CD4-positive, alpha-beta memory T cell (primary cell): ENCODE measurements around the gene NET1. TPM values are rescaled to one million over a fixed set of nuclear protein-coding genes. Genes with fewer than 3 reads are reported as not detected.

Source experiments
- CTCF ChIA-PET: fragments of 350-600 bp; sonication (Branson Sonifier 250); formaldehyde crosslinking; loops from one replicate; lab custom pipeline; 2021; ENCODE audit warnings: inconsistent platforms; ENCODE audit not compliant: partially characterized antibody; lab: Charles Lee
- POLR2A ChIA-PET: fragments of 350-600 bp; sonication (Branson Sonifier 250); formaldehyde crosslinking; loops from one replicate; lab custom pipeline; 2021; ENCODE audit not compliant: partially characterized antibody; lab: Charles Lee
- DNase-seq, 5 donors: peaks; one replicate each; pipeline versions ENCODE4 v3.0.0 to v3.0.0-alpha.2; 2020 to 2022; ENCODE audit warnings: mixed read lengths in 1 of 5
- H3K27ac ChIP-seq: one replicate; pipeline ENCODE4 v1.7.0; 2013; ENCODE audit warnings: low read depth, low read length
- H3K27me3 ChIP-seq: 2 replicates; pipeline ENCODE4 v1.7.0; 2013; ENCODE audit warnings: mild to moderate bottlenecking, low read length, moderate library complexity; ENCODE audit not compliant: insufficient read depth
- H3K36me3 ChIP-seq: 2 replicates; pipeline ENCODE4 v1.7.0; 2013; ENCODE audit warnings: mild to moderate bottlenecking, low read length, moderate library complexity; ENCODE audit not compliant: insufficient read depth
- H3K4me1 ChIP-seq: 2 replicates; pipeline ENCODE4 v1.7.0; 2013; ENCODE audit warnings: mild to moderate bottlenecking, low read length, moderate library complexity; ENCODE audit not compliant: insufficient read depth
- H3K4me3 ChIP-seq, 2 donors: one replicate each; pipeline ENCODE4 v1.7.0; 2013; ENCODE audit warnings: low read length in 2 of 2, mild to moderate bottlenecking in 1 of 2
- H3K9me3 ChIP-seq, 2 donors: one replicate each; pipeline ENCODE4 v1.7.0; 2013; ENCODE audit warnings: low read length in 2 of 2, control low read depth in 1 of 2; ENCODE audit not compliant: control insufficient read depth in 1 of 2
- H3K27ac Mint-ChIP-seq, 7 donors: one replicate each; pipeline ENCODE4 v1.8.0; 2020 to 2021; ENCODE audit warnings: mixed read lengths in 7 of 7, mild to moderate bottlenecking in 6 of 7, inconsistent platforms in 3 of 7, moderate library complexity in 3 of 7
- H3K27me3 Mint-ChIP-seq, 2 donors: one replicate each; pipeline ENCODE4 v1.8.0; 2020 to 2021; ENCODE audit warnings: mixed read lengths in 2 of 2
- H3K36me3 Mint-ChIP-seq, 2 donors: one replicate each; pipeline ENCODE4 v1.8.0; 2020 to 2021; ENCODE audit warnings: mixed read lengths in 2 of 2, inconsistent platforms in 1 of 2, mild to moderate bottlenecking in 1 of 2
- H3K4me1 Mint-ChIP-seq, 4 donors: one replicate each; pipeline ENCODE4 v1.8.0; 2020 to 2021; ENCODE audit warnings: mixed read lengths in 4 of 4, mild to moderate bottlenecking in 1 of 4
- H3K4me3 Mint-ChIP-seq, 8 donors: one replicate each; pipeline ENCODE4 v1.8.0; 2020 to 2021; ENCODE audit warnings: mixed read lengths in 8 of 8, mild to moderate bottlenecking in 7 of 8, moderate library complexity in 6 of 8, inconsistent platforms in 3 of 8
- H3K9me3 Mint-ChIP-seq, 8 donors: one replicate each; pipeline ENCODE4 v1.8.0; 2020 to 2021; ENCODE audit warnings: mixed read lengths in 8 of 8, mild to moderate bottlenecking in 5 of 8, inconsistent platforms in 3 of 8, moderate library complexity in 1 of 8
- intact Hi-C: fragments of 100-400 bp; cut with micrococcal nuclease; formaldehyde crosslinking; loops from one replicate; pipeline ENCODE4 v1.15.1; 2023
- polyA plus RNA-seq, 2 donors: library from polyadenylated mRNA; unstranded; fragments of 300-500 nt; fragmentation: Illumina TruSeq; gene quantifications; one replicate each; pipeline ENCODE4 v1.2.3, GENCODE V29; 2021
- total RNA-seq, 2 experiments: library from RNA; stranded (reverse); gene quantifications; one replicate each; pipeline ENCODE4 v1.2.3, GENCODE V29; 2021

NET1 gene
- total and polyA plus RNA-seq, 4 experiments from 2014 or later = 5.4 to 16.4 (median 10.5) TPM

DNA sequence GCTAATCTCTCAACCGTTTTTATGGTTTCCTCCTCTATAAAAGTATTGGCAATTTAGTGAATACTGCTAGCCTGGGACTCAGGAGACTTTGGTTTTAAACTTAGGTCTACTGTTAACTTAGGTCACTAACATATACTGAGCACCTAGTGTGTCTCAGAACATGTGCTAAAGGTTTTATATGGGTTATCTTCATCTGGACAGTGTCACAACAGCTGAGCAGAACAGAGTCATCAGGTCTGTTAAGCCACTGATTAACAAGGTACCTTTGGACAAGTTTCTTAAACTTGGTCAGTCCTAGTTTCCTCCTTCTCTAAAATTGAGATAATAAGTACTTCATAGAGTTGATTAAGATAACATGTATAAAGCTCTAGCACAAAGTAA, 30.6 kb downstream of the NET1 start:
- no peak overlapping the region for H3K27ac ChIP-seq
- Mint-ChIP-seq H3K27me3 (no peaks in the 10 kb centered on the region), H3K36me3 (no peaks in the 10 kb centered on the region), H3K4me1 (peaks cover 10 to 28% (median 22%) of the 10 kb centered on the region in 4 donors), H3K27ac (no peak overlapping the region), H3K4me3 (no peak overlapping the region), H3K9me3 (peaks cover 0 to 2% (median 0%) of the 10 kb centered on the region in 8 donors)
- no peaks in the 10 kb centered on the region for H3K27me3 ChIP-seq
- H3K36me3 ChIP-seq = no peaks in the 10 kb centered on the region
- no peak overlapping the region for H3K4me3 ChIP-seq
- peaks cover 21% of the 10 kb centered on the region for H3K4me1 ChIP-seq
- CTCF ChIA-PET = interaction anchor here (1.2 to 11.1 kb wide), 15 partner anchors 9 to 629 kb away, joined by 3 to 468 read pairs (median 6); no protein-coding TSS in a partner anchor
- H3K9me3 ChIP-seq = no peaks in the 10 kb centered on the region
- no peak for DNase-seq
- intact Hi-C loops = loop anchor here (1.0 to 5.0 kb wide), 4 partner anchors 119 to 430 kb away; no protein-coding TSS in a partner anchor
- POLR2A ChIA-PET = interaction anchor here (0.6 to 2.2 kb wide), 4 partner anchors 105 to 180 kb away, joined by 3 to 16 read pairs (median 6); no protein-coding TSS in a partner anchor

- Mint-ChIP-seq H3K4me1 (peaks cover 12 to 32% (median 25%) of the 10 kb centered on the region in 4 donors), H3K4me3 (no peak overlapping the region), H3K36me3 (no peaks in the 10 kb centered on the region), H3K27ac (no peak overlapping the region), H3K9me3 (peaks cover 0 to 2% (median 0%) of the 10 kb centered on the region in 8 donors), H3K27me3 (no peaks in the 10 kb centered on the region)
- POLR2A ChIA-PET = interaction anchor here (0.6 to 1.5 kb wide), 3 partner anchors 105 to 388 kb away, joined by 3 to 7 read pairs (median 3); no protein-coding TSS in a partner anchor
- no peaks in the 10 kb centered on the region for H3K27me3 ChIP-seq
- CTCF ChIA-PET = interaction anchor here (1.2 to 11.1 kb wide), 14 partner anchors 9 to 593 kb away, joined by 3 to 468 read pairs (median 7); no protein-coding TSS in a partner anchor
- intact Hi-C loops = loop anchor here (2.0 to 5.0 kb wide), 3 partner anchors 119 to 429 kb away; no protein-coding TSS in a partner anchor
- H3K4me1 ChIP-seq = peaks cover 23% of the 10 kb centered on the region
- no peak overlapping the region for H3K4me3 ChIP-seq
- no peaks in the 10 kb centered on the region for H3K9me3 ChIP-seq
- H3K36me3 ChIP-seq = no peaks in the 10 kb centered on the region
- DNase-seq = no peak
- H3K27ac ChIP-seq = no peak overlapping the region
Observed at GRCh38 chr10:5443429-5443828, 31.1 kb downstream of the NET1 start.

DNA sequence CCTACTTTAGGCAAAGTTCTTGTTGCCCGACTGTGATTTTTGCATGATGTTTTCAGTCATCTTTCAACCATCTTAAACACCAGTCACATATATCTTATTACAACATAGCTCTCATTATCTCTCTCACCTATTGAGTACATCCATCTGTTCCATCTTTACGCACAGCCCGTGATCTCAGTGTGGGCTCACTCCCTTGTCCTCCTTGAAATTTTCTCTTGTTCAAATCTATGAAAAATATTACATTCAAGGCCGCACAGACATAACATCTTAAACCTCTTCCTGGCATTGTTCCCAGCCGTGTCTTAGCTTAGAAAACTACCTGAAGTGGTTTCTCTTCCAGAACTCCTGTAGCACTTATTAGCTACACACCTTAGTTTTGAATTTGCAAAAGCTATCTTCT, 32.6 kb downstream of the NET1 start:
- H3K4me1 ChIP-seq = peaks cover 23% of the 10 kb centered on the region

GRCh38 chr10:5446390-5446926, 34.1 kb downstream of the NET1 start:
- H3K36me3 Mint-ChIP-seq = no peaks in the 10 kb centered on the region
- H3K4me1 Mint-ChIP-seq = peaks cover 13 to 40% (median 27%) of the 10 kb centered on the region in 4 donors
- intact Hi-C loops = loop anchor here (5.0 kb wide), 1 partner anchor 366 kb away; the partner anchor contains the start of gene GDI2
- peaks cover 0 to 2% (median 0%) of the 10 kb centered on the region in 8 donors for H3K9me3 Mint-ChIP-seq
- DNase-seq = peak; percentile 46 to 72 (median 56)
- Histone ChIP-seq H3K4me3 (peak overlapping the region in 1 of 2 donors; percentile 10), H3K9me3 (no peaks in the 10 kb centered on the region), H3K4me1 (peaks cover 23% of the 10 kb centered on the region), H3K27me3 (no peaks in the 10 kb centered on the region), H3K27ac (no peak overlapping the region), H3K36me3 (no peaks in the 10 kb centered on the region)
- peak overlapping the region; percentile 81 to 90 (median 86) for H3K4me3 Mint-ChIP-seq
- no peaks in the 10 kb centered on the region for H3K27me3 Mint-ChIP-seq
- ChIA-PET CTCF (interaction anchor here (0.7 to 11.1 kb wide), 5 partner anchors 11 to 597 kb away, joined by 3 to 468 read pairs (median 5); no protein-coding TSS in a partner anchor), POLR2A (interaction anchor here (0.9 to 3.2 kb wide), 3 partner anchors 118 to 631 kb away, joined by 3 to 37 read pairs (median 29); no protein-coding TSS in a partner anchor)
- H3K27ac Mint-ChIP-seq = peak overlapping the region; percentile 45 to 93 (median 85)

More for the DNA sequence above, 32.6 kb downstream of the NET1 start:
- Mint-ChIP-seq H3K4me1 (peaks cover 13 to 40% (median 27%) of the 10 kb centered on the region in 4 donors), H3K4me3 (no peak overlapping the region), H3K27me3 (no peaks in the 10 kb centered on the region), H3K27ac (no peak overlapping the region), H3K9me3 (peaks cover 0 to 2% (median 0%) of the 10 kb centered on the region in 8 donors), H3K36me3 (no peaks in the 10 kb centered on the region)
- DNase-seq = no peak
- Histone ChIP-seq H3K27ac (no peak overlapping the region), H3K27me3 (no peaks in the 10 kb centered on the region), H3K36me3 (no peaks in the 10 kb centered on the region), H3K4me3 (no peak overlapping the region), H3K9me3 (no peaks in the 10 kb centered on the region)
- ChIA-PET CTCF (interaction anchor here (1.0 to 11.1 kb wide), 7 partner anchors 10 to 179 kb away, joined by 3 to 468 read pairs (median 7); no protein-coding TSS in a partner anchor), POLR2A (interaction anchor here (0.7 to 1.0 kb wide), 2 partner anchors 121 to 178 kb away, joined by 3 to 5 read pairs; no protein-coding TSS in a partner anchor)
- intact Hi-C loops = loop anchor here (5.0 kb wide), 1 partner anchor 367 kb away; the partner anchor contains the start of gene GDI2

GRCh38 chr10:5447056-5447455, 34.7 kb downstream of the NET1 start:
- peak overlapping the region in 5 of 7 donors; percentile 2 to 57 (median 9) for H3K27ac Mint-ChIP-seq
- H3K4me3 ChIP-seq = no peak overlapping the region
- H3K4me1 Mint-ChIP-seq = peaks cover 13 to 44% (median 27%) of the 10 kb centered on the region in 4 donors
- H3K9me3 Mint-ChIP-seq = peaks cover 0 to 2% (median 0%) of the 10 kb centered on the region in 8 donors
- H3K36me3 ChIP-seq = no peaks in the 10 kb centered on the region
- no peaks in the 10 kb centered on the region for H3K36me3 Mint-ChIP-seq
- H3K4me3 Mint-ChIP-seq = peak overlapping the region; percentile 81 to 90 (median 86)
- peak in 1 of 5 donors; percentile 5 for DNase-seq
- ChIA-PET CTCF (interaction anchor here (0.7 to 11.1 kb wide), 7 partner anchors 12 to 597 kb away, joined by 3 to 468 read pairs (median 4); no protein-coding TSS in a partner anchor), POLR2A (interaction anchor here (1.1 to 3.2 kb wide), 3 partner anchors 14 to 176 kb away, joined by 3 to 37 read pairs (median 29); no protein-coding TSS in a partner anchor)
- H3K27me3 ChIP-seq = no peaks in the 10 kb centered on the region
- intact Hi-C loops = loop anchor here (1.0 to 5.0 kb wide), 2 partner anchors 176 to 365 kb away; partner anchors contain the start of gene GDI2
- H3K27me3 Mint-ChIP-seq = no peaks in the 10 kb centered on the region
- peaks cover 23% of the 10 kb centered on the region for H3K4me1 ChIP-seq
- no peaks in the 10 kb centered on the region for H3K9me3 ChIP-seq
- no peak overlapping the region for H3K27ac ChIP-seq

DNA sequence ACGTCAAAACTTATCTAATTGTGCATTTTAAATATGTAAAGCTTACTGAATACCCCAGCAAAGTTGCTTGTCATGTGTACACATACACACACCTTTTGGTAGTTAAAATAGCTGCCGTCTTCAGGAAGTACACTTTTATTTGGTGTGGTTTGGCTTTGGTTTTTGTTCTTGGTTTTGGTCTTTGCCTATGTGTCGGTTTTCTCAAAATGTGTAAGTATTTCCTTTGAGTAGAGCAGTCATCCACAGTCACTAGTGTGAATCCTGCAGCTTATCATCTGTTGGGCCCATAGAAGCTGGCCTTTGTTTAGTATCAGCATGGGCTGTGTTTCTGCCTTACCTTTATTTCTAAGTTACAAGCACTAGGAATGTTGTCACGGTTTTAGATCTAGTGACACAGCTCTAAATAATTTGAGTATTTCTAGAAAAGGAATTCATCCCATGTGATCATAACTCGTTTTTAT, 35.3 kb downstream of the NET1 start:
- Histone ChIP-seq H3K27ac (no peak overlapping the region), H3K27me3 (no peaks in the 10 kb centered on the region), H3K36me3 (no peaks in the 10 kb centered on the region), H3K9me3 (no peaks in the 10 kb centered on the region), H3K4me3 (no peak overlapping the region), H3K4me1 (peaks cover 23% of the 10 kb centered on the region)
- Mint-ChIP-seq H3K4me1 (peaks cover 13 to 44% (median 25%) of the 10 kb centered on the region in 4 donors), H3K27ac (peak overlapping the region in 6 of 7 donors; percentile 2 to 59 (median 11)), H3K27me3 (no peaks in the 10 kb centered on the region), H3K4me3 (peak overlapping the region; percentile 81 to 90 (median 86)), H3K36me3 (peaks cover 2 to 3% of the 10 kb centered on the region in 2 donors), H3K9me3 (peaks cover 0 to 2% (median 0%) of the 10 kb centered on the region in 8 donors)
- CTCF ChIA-PET = interaction anchor here (0.8 to 11.1 kb wide), 6 partner anchors 13 to 426 kb away, joined by 3 to 468 read pairs (median 4); no protein-coding TSS in a partner anchor
- POLR2A ChIA-PET = interaction anchor here (1.1 to 3.2 kb wide), 3 partner anchors 13 to 175 kb away, joined by 3 to 37 read pairs (median 29); no protein-coding TSS in a partner anchor
- intact Hi-C loops = loop anchor here (1.0 to 5.0 kb wide), 2 partner anchors 176 to 365 kb away; partner anchors contain the start of gene GDI2
- DNase-seq = peak in 4 of 5 donors; percentile 48 to 69 (median 56)
